ENCODE measurements around the gene HYCC2.

DNA sequence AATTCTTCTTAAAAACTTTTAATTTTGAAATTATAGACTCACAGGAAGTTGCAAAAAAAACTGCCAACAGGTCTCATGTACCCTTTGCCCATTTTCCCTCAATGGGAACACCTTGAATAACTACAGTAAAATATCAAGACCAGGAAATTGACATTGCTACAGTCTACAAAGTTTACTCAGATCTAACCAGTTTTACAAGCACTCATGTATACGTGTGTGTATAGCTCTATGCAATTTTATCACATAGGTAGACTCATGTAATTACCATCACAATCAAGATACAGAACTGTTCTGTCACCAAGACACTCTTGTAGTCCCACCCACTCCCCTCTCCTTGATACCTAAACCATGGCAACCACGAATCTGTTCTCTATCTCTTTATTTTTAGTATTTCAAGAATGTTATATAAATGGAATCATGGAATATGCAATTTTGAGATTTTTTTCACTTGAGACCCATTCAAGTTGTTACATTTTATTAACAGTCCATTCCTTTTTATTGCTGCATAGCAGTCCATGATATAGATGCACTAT is 6.6 kb downstream of the HYCC2 start:
- TF ChIP-seq CTCF (IDR thresholded peaks at IDR 0.05; ENCODE audit: extremely low read depth in 1 of 2, insufficient read depth in 1 of 2, low read depth in 1 of 2, low read length in 2 of 2) (no peak), MAX (IDR thresholded peaks at IDR 0.05; ENCODE audit: insufficient read depth, insufficient read length) (no peak), POLR2A (IDR thresholded peaks at IDR 0.05; ENCODE audit: low read depth, low read length) (no peak), MYC (IDR thresholded peaks at IDR 0.05; ENCODE audit: low read depth, low read length) (no peak)
